MCF 10A (cell line): ENCODE measurements around the gene NTHL1. TPM values are rescaled to one million over a fixed set of nuclear protein-coding genes. Genes with fewer than 3 reads are reported as not detected.

Experiments
- BruUV-seq: library from RNA; stranded (reverse); fragments of 400-500 nt; replicated peaks from 2 replicates; lab custom pipeline; 2021; lab: Mats Ljungman, UMichigan
- CTCF ChIA-PET: fragments of 300-600 bp; sonication (Branson Sonifier 250); formaldehyde crosslinking; extraction: SDS; loops from one replicate; lab custom pipeline; 2021; ENCODE audit warnings: antibody characterized with exemption, inconsistent platforms; lab: Yijun Ruan, JAX
- POLR2A ChIA-PET: fragments of 300-600, 350-650 bp; sonication (Branson Sonifier 250); formaldehyde crosslinking; extraction: SDS; loops from one replicate; lab custom pipeline; 2020; ENCODE audit warnings: antibody characterized with exemption, inconsistent platforms; lab: Yijun Ruan, JAX
- DNase-seq: peaks from one replicate; pipeline ENCODE4 v3.0.0-alpha.2; 2018; ENCODE audit not compliant: unreplicated experiment
- H3K27ac Mint-ChIP-seq: one replicate; pipeline ENCODE4 v1.8.0; 2022; ENCODE audit warnings: mild to moderate bottlenecking, low read depth, mixed read lengths; ENCODE audit not compliant: unreplicated experiment
- H3K27me3 Mint-ChIP-seq: one replicate; pipeline ENCODE4 v1.8.0; 2022; ENCODE audit warnings: mixed read lengths; ENCODE audit not compliant: insufficient read depth, unreplicated experiment
- H3K36me3 Mint-ChIP-seq: one replicate; pipeline ENCODE4 v1.8.0; 2022; ENCODE audit warnings: mild to moderate bottlenecking, moderate library complexity, mixed read lengths; ENCODE audit not compliant: insufficient read depth, unreplicated experiment
- H3K4me1 Mint-ChIP-seq: one replicate; pipeline ENCODE4 v1.8.0; 2022; ENCODE audit warnings: mixed read lengths; ENCODE audit not compliant: insufficient read depth, unreplicated experiment
- H3K4me3 Mint-ChIP-seq: one replicate; pipeline ENCODE4 v1.8.0; 2022; ENCODE audit warnings: mild to moderate bottlenecking, moderate library complexity, mixed read lengths; ENCODE audit not compliant: unreplicated experiment
- H3K9me3 Mint-ChIP-seq: one replicate; pipeline ENCODE4 v1.8.0; 2022; ENCODE audit warnings: mixed read lengths; ENCODE audit not compliant: unreplicated experiment
- CTCF ChIP-seq: fragments of 200-600 bp; IDR thresholded peaks from one replicate; pipeline ENCODE4 v1.8.0; 2022; ENCODE audit warnings: antibody characterized with exemption, mild to moderate bottlenecking; ENCODE audit not compliant: unreplicated experiment
- intact Hi-C: fragments of 100-400 bp; cut with micrococcal nuclease; formaldehyde crosslinking; loops from 2 replicates; pipeline ENCODE4 v1.14.1; 2022
- total RNA-seq: library from RNA; stranded (reverse); gene quantifications from 2 replicates; pipeline ENCODE4 v1.2.3, GENCODE V29; 2022

Gene NTHL1
- total RNA-seq, 1 experiment from 2014 or later = 17.7 TPM

- POLR2A ChIA-PET = interaction anchor here (0.7 to 1.8 kb wide), 6 partner anchors 9 to 114 kb away, joined by 4 to 9 read pairs (median 6); partner anchors contain the start of gene NHERF2
- H3K4me3 Mint-ChIP-seq = no peak overlapping the region
- intact Hi-C loops = no loop called here
- no peaks in the 10 kb centered on the region for H3K9me3 Mint-ChIP-seq
- peaks cover 6% of the 10 kb centered on the region for H3K4me1 Mint-ChIP-seq
- no peak for TF ChIP-seq CTCF
- CTCF ChIA-PET = interaction anchor here (0.7 to 1.2 kb wide), 2 partner anchors 18 to 42 kb away, joined by 3 read pairs; no protein-coding TSS in a partner anchor
- peak overlapping the region; percentile 27 for H3K27ac Mint-ChIP-seq
- no peaks in the 10 kb centered on the region for H3K27me3 Mint-ChIP-seq
- DNase-seq = peak; percentile 75
- no peaks in the 10 kb centered on the region for H3K36me3 Mint-ChIP-seq
- BruUV-seq = no TSS peak
These were observed 6.7 kb downstream of the NTHL1 start for GRCh38 chr16:2040787-2041522.

- Mint-ChIP-seq H3K9me3 (no peaks in the 10 kb centered on the region), H3K4me3 (no peak overlapping the region), H3K36me3 (no peaks in the 10 kb centered on the region), H3K4me1 (peaks cover 6% of the 10 kb centered on the region), H3K27ac (peak overlapping the region; percentile 27), H3K27me3 (no peaks in the 10 kb centered on the region)
- no TSS peak for BruUV-seq
- ChIA-PET POLR2A (interaction anchor here (1.0 to 1.8 kb wide), 5 partner anchors 8 to 115 kb away, joined by 3 to 9 read pairs (median 4); no protein-coding TSS in a partner anchor), CTCF (interaction anchor here (0.6 to 0.7 kb wide), 2 partner anchors 43 to 202 kb away, joined by 3 read pairs; no protein-coding TSS in a partner anchor)
- TF ChIP-seq CTCF = no peak
- intact Hi-C loops = no loop called here
- DNase-seq = no peak
These were observed 7.4 kb downstream of the NTHL1 start for GRCh38 chr16:2040041-2040786.

GRCh38 chr16:2039274-2040031, 8.2 kb downstream of the NTHL1 start:
- Mint-ChIP-seq H3K4me3 (no peak overlapping the region), H3K4me1 (peaks cover 6% of the 10 kb centered on the region), H3K9me3 (no peaks in the 10 kb centered on the region), H3K27me3 (no peaks in the 10 kb centered on the region), H3K27ac (no peak overlapping the region), H3K36me3 (no peaks in the 10 kb centered on the region)
- BruUV-seq = no TSS peak
- POLR2A ChIA-PET = interaction anchor here (1.0 kb wide), 2 partner anchors 31 to 45 kb away, joined by 3 read pairs; no protein-coding TSS in a partner anchor
- intact Hi-C loops = no loop called here
- no peak for DNase-seq
- no peak for TF ChIP-seq CTCF
- CTCF ChIA-PET = interaction anchor here (0.6 to 0.9 kb wide), 3 partner anchors 101 to 220 kb away, joined by 3 read pairs; no protein-coding TSS in a partner anchor
